Large intestine (tissue), 3 donors: ENCODE results near the gene GATAD2B. TPM values are rescaled to one million over a fixed set of nuclear protein-coding genes. Genes with fewer than 3 reads are reported as not detected.
"Not testable (repeated sequence)": the region's sequence is repeated elsewhere in the genome, so short reads cannot be mapped to it uniquely, and the experiment has no call there.

Experiments
- DNase-seq, 2 donors: peaks; one replicate each; pipeline versions ENCODE4 v3.0.0 to v3.0.0-alpha.2; 2013
- H3K27ac ChIP-seq: one replicate; pipeline ENCODE4 v1.5.1; 2013; ENCODE audit warnings: low read length
- H3K27me3 ChIP-seq: 2 replicates; pipeline ENCODE4 v1.6.1; 2013; ENCODE audit warnings: low read length; ENCODE audit not compliant: control insufficient read depth, insufficient read depth
- H3K36me3 ChIP-seq: 2 replicates; pipeline ENCODE4 v1.6.1; 2013; ENCODE audit warnings: low read length; ENCODE audit not compliant: control insufficient read depth, insufficient read depth
- H3K4me1 ChIP-seq: one replicate; pipeline ENCODE4 v1.6.1; 2013; ENCODE audit warnings: low read length; ENCODE audit not compliant: control insufficient read depth, insufficient read depth
- H3K4me3 ChIP-seq: one replicate; pipeline ENCODE4 v1.5.1; 2013; ENCODE audit warnings: low read length
- H3K9me3 ChIP-seq: one replicate; pipeline ENCODE4 v1.6.1; 2013; ENCODE audit warnings: mild to moderate bottlenecking, low read depth, low read length, moderate library complexity; ENCODE audit not compliant: control insufficient read depth
- WGBS: methylation state at CpG from one replicate; pipeline ENCODE4 v1.1.5; 2013; ENCODE audit warnings: low lambda C conversion rate; ENCODE audit not compliant: insufficient coverage; 5-methylcytosine and 5-hydroxymethylcytosine counted together
- polyA plus RNA-seq: library from polyadenylated mRNA; unstranded; fragments of 120-200 nt; gene quantifications from one replicate; pipeline ENCODE4 v1.2.1, GENCODE V29; 2013

The GATAD2B gene
- polyA plus RNA-seq, 1 donor = 13.5 TPM

- 86% methylated on average over 1 of the region's 3 CpGs for WGBS
- H3K4me3 ChIP-seq = no peak overlapping the region
Observed at GRCh38 chr1:153841463-153841994, 81.2 kb downstream of the GATAD2B start.

DNA sequence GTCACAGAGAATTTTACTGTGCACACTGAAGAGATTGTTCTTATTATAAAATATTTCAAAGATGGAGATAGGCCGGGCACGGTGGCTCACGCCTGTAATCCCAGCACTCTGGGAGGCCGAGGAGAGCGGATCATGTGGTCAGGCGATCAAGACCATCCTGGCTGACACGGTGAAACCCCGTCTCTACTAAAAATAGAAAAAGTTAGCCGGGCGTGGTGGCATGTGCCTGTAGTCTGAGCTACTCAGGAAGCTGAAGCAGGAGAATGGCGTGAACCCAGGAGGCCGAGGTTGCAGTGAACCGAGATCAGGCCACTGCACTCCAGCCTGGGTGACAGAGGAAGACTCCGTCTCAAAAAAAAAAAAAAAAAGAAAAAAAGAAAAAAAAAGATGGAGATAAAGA, 82.0 kb downstream of the GATAD2B start:
- H3K4me3 ChIP-seq, H3K27me3 ChIP-seq, H3K9me3 ChIP-seq, H3K27ac ChIP-seq, H3K4me1 ChIP-seq, DNase-seq, H3K36me3 ChIP-seq: not testable (repeated sequence)
- no CpG with 5 or more reads among the region's 14 CpGs for WGBS

More at GRCh38 chr1:153841463-153841994, 81.2 kb downstream of the GATAD2B start:
- H3K36me3 ChIP-seq = no peaks in the 10 kb centered on the region
- no peak for DNase-seq
- H3K4me1 ChIP-seq = no peaks in the 10 kb centered on the region
- no peaks in the 10 kb centered on the region for H3K9me3 ChIP-seq
- H3K27me3 ChIP-seq = no peaks in the 10 kb centered on the region
- H3K27ac ChIP-seq = no peak overlapping the region

GRCh38 chr1:153833968-153834367, 88.8 kb downstream of the GATAD2B start:
- not testable (repeated sequence) for H3K9me3 ChIP-seq, H3K4me3 ChIP-seq, H3K36me3 ChIP-seq, H3K27me3 ChIP-seq, DNase-seq, H3K27ac ChIP-seq, H3K4me1 ChIP-seq
- 95% methylated on average over 4 of the region's 8 CpGs for WGBS

DNA sequence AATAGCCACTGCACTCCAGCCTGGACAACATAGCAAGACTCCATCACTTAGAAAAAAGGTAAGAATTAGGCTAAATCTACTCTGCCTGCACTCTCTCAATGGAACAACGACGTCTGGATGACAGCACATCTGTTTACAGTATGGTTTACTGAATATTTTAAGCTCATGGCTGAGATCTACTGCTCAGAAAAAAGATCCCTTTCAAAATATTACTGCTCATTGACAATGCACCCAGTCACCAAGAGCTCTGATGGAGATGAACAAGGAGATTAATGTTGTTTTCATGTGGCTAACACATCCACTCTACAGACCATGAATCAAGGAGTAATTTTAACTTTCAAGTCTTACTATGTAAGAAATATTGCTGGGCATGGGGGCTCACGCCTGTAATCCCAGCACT, 89.6 kb downstream of the GATAD2B start:
- Histone ChIP-seq H3K4me1 (no peaks in the 10 kb centered on the region), H3K9me3 (no peaks in the 10 kb centered on the region), H3K4me3 (no peak overlapping the region), H3K27me3 (no peaks in the 10 kb centered on the region), H3K36me3 (peaks cover 3% of the 10 kb centered on the region), H3K27ac (no peak overlapping the region)
- DNase-seq = no peak
- WGBS = no CpG with 5 or more reads among the region's 3 CpGs

DNA sequence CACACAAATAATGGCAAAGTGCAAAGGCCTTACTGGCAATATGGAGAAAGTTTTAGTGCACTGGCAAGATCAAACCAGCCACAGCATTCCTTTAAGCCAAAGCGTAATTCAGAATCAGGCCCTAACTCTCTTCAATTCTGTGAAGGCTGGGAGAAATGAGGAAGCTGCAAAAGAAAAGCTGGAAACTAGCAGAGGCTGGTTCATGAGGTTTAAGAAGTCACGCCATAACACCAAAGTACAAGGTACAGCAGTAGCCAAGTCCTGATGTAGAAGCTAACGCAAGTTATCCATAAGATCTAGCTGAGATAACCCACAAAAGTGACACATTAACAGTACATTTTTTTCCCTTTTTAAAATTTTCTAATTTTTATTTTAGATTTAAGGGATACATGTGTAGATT, 90.5 kb downstream of the GATAD2B start:
- DNase-seq = peak; percentile 7 to 51
- no peaks in the 10 kb centered on the region for H3K4me1 ChIP-seq
- H3K9me3 ChIP-seq = no peaks in the 10 kb centered on the region
- no CpG with 5 or more reads among the region's 3 CpGs for whole genome bisulfite sequencing
- peaks cover 11% of the 10 kb centered on the region for H3K36me3 ChIP-seq
- no peak overlapping the region for H3K4me3 ChIP-seq
- no peaks in the 10 kb centered on the region for H3K27me3 ChIP-seq
- no peak overlapping the region for H3K27ac ChIP-seq

DNA sequence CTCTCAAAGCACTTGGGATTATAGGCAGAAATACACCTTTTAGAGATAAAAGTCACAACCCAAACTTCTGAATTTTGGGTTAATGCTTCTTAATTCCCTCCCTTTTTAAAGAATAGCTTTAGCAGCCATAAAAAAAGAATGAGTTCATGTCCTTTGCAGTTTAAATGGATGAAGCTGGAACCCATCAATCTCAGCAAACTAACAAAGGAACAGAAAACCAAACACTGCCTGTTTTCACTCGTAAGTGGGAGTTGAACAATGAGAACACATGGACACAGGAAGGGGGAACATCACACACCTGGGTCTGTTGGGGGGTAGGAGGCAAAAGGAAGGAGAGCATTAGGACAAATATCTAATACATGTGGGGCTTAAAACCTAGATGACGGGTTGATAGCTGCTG, 91.7 kb downstream of the GATAD2B start:
- WGBS = 100% methylated on average over 1 of the region's 2 CpGs
- H3K27ac ChIP-seq = no peak overlapping the region

DNA sequence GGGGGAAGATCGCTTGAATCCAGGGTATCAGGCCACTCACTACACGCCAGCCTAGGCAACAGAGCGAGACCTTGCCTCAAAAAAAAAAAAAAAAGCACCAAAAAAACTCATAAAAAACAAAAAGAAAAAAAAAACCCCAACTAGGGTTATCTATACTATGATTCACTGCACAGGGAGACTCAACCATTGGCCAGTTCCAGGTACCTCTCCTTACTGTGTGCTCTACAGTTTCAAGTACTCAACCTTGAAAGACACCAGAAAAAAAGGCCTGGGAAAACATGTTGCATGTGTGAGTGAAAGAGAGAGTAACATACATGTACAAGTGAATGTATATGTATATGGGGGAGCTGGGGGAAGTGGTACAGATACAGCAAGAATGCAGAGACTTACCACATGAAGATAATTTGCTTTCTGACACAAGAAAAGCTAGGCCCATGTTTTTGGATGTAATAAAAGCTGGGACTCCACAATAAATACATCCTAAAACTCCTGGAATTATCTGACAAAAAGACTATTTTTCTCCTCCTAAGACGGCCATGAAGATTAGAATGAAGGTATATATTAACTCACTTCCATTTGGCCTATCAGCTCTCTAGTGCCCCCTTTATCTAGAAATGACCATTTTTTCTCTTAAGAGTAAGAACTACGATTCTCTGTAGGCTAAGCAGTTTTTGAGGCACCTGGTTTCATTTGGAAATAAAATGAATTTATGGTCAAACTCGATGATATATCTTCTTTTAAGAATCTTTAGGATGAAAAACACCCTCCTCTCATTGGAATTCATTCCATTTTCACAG, 95.4 kb downstream of the GATAD2B start:
- no peak for DNase-seq
- H3K27me3 ChIP-seq = no peaks in the 10 kb centered on the region
- no peak overlapping the region for H3K27ac ChIP-seq
- peaks cover 30% of the 10 kb centered on the region for H3K36me3 ChIP-seq
- no peaks in the 10 kb centered on the region for H3K4me1 ChIP-seq
- H3K9me3 ChIP-seq = no peaks in the 10 kb centered on the region
- H3K4me3 ChIP-seq = no peak overlapping the region
- 80% methylated on average over 3 of the region's 6 CpGs for WGBS

More for the DNA sequence above, 91.7 kb downstream of the GATAD2B start:
- DNase-seq = no peak
- Histone ChIP-seq H3K4me1 (no peaks in the 10 kb centered on the region), H3K9me3 (no peaks in the 10 kb centered on the region), H3K36me3 (peaks cover 22% of the 10 kb centered on the region), H3K27me3 (no peaks in the 10 kb centered on the region), H3K4me3 (no peak overlapping the region)

- H3K27me3 ChIP-seq = no peaks in the 10 kb centered on the region
- no peak overlapping the region for H3K27ac ChIP-seq
- DNase-seq = no peak
- H3K4me1 ChIP-seq = no peaks in the 10 kb centered on the region
- H3K4me3 ChIP-seq = no peak overlapping the region
- 100% methylated on average over 1 of the region's 2 CpGs for WGBS
- peaks cover 37% of the 10 kb centered on the region for H3K36me3 ChIP-seq
- no peaks in the 10 kb centered on the region for H3K9me3 ChIP-seq
Observed at GRCh38 chr1:153818876-153819275, 103.9 kb downstream of the GATAD2B start.

DNA sequence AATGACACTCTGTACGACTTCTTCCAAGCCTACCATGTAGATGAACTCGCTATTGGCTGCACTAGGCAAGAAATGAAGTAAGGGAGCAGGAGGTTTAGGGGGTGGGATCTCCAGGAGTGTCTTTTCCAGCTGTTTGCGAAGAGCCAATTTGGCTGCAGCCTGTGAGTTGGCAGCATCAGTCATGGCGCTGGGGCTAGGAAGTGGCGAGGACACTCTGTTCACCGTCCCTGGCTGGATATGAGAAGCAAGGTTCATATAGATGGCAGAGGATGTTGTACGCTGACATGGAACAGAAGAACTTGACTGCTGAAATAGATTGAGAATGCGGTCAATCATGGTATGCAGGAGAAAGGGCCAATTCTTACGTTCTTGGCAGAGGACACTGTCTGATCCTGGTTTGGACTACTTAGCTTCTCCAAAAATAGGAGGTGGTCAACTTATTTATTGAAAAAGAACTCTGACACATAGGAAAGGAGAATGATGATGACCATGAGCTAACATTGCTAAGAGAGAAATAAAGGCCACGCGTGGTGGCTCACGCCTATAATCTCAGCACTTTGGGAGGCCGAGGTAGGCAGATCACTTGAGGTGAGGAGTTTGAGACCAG, 106.4 kb downstream of the GATAD2B start:
- H3K4me3 ChIP-seq = no peak overlapping the region
- H3K27ac ChIP-seq = no peak overlapping the region
- WGBS = no CpG with 5 or more reads among the region's 13 CpGs
- no peaks in the 10 kb centered on the region for H3K27me3 ChIP-seq
- no peaks in the 10 kb centered on the region for H3K4me1 ChIP-seq
- no peak for DNase-seq
- no peaks in the 10 kb centered on the region for H3K9me3 ChIP-seq
- peaks cover 61% of the 10 kb centered on the region for H3K36me3 ChIP-seq

GRCh38 chr1:153805886-153806719, 116.7 kb downstream of the GATAD2B start:
- Histone ChIP-seq H3K36me3 (peaks cover 39% of the 10 kb centered on the region), H3K27ac (no peak overlapping the region), H3K4me1 (no peaks in the 10 kb centered on the region), H3K4me3 (no peak overlapping the region), H3K27me3 (no peaks in the 10 kb centered on the region), H3K9me3 (no peaks in the 10 kb centered on the region)
- WGBS = 90% methylated on average over 3 of the region's 11 CpGs
- DNase-seq = no peak
